Measurements from ENCODE around the gene TMEM30A.
A peak's percentile ranks its signal among the peaks of the same experiment; 100 is the strongest.

Gene TMEM30A

GRCh38 chr6:75261299-75261698 lies 23.3 kb downstream of the TMEM30A start:
- no peak for DNase-seq

- no peak for DNase-seq
These were observed 27.1 kb downstream of the TMEM30A start for GRCh38 chr6:75257343-75258087.

GRCh38 chr6:75250552-75250951 lies 34.0 kb downstream of the TMEM30A start:
- DNase-seq, result no peak

- DNase-seq, result no peak
These were observed 34.8 kb downstream of the TMEM30A start for GRCh38 chr6:75249837-75250236.

GRCh38 chr6:75246386-75246785 lies 38.2 kb downstream of the TMEM30A start:
- no peak for DNase-seq

GRCh38 chr6:75244063-75244584 lies 40.5 kb downstream of the TMEM30A start:
- no peak for DNase-seq

GRCh38 chr6:75243333-75244062 lies 41.1 kb downstream of the TMEM30A start, which contains the start of gene COX7A2:
Gene COX7A2 (minus strand): TSS chr6:75243801. CDS start chr6:75243734, 67 bp downstream.
- peak; percentile 97 for DNase-seq

- no peak for DNase-seq
These were observed 48.0 kb downstream of the TMEM30A start for GRCh38 chr6:75236630-75237029.

- no peak for DNase-seq
These were observed 49.3 kb downstream of the TMEM30A start for GRCh38 chr6:75235271-75235670.

- DNase-seq, result no peak
These were observed 50.3 kb downstream of the TMEM30A start for GRCh38 chr6:75234126-75234865.

- no peak for DNase-seq
These were observed 51.4 kb downstream of the TMEM30A start for GRCh38 chr6:75233092-75233615.

GRCh38 chr6:75230484-75231325 lies 53.9 kb downstream of the TMEM30A start:
- DNase-seq, result peak; percentile 65

GRCh38 chr6:75224303-75224926 lies 60.2 kb downstream of the TMEM30A start:
- DNase-seq, result no peak

GRCh38 chr6:75223428-75223827 lies 61.2 kb downstream of the TMEM30A start:
- DNase-seq, result peak; percentile 31

GRCh38 chr6:75222261-75222660 lies 62.3 kb downstream of the TMEM30A start:
- no peak for DNase-seq

- no peak for DNase-seq
These were observed 63.5 kb downstream of the TMEM30A start for GRCh38 chr6:75221116-75221515.

- DNase-seq, result peak; percentile 53
These were observed 64.2 kb downstream of the TMEM30A start for GRCh38 chr6:75220357-75220756.

- DNase-seq, result peak; percentile 45
These were observed 65.3 kb downstream of the TMEM30A start for GRCh38 chr6:75219263-75219662.

- peak; percentile 80 for DNase-seq
These were observed 67.4 kb downstream of the TMEM30A start for GRCh38 chr6:75217193-75217592.

- DNase-seq, result no peak
These were observed 69.3 kb downstream of the TMEM30A start for GRCh38 chr6:75215291-75215690.

GRCh38 chr6:75213732-75214131 lies 70.9 kb downstream of the TMEM30A start:
- no peak for DNase-seq

- DNase-seq, result no peak
These were observed 71.5 kb downstream of the TMEM30A start for GRCh38 chr6:75213112-75213511.
